A549 treated with CpdA at 1 μM for 4 hours (cell line): ENCODE data around the gene PPP2R1B. TPM values are rescaled to one million over a fixed set of nuclear protein-coding genes. Genes with fewer than 3 reads are reported as not detected.

ENCODE experiments used
- total RNA-seq: library from RNA; stranded (reverse); fragments of 200-300 nt; extraction: Qiagen RNA extraction; gene quantifications from 5 replicates; pipeline ENCODE4 v1.2.3, GENCODE V29; 2022; ENCODE audit warnings: low read depth

Gene PPP2R1B
- total RNA-seq, result 14.9 to 19.4 TPM (median 17.3 TPM) in 5 replicates

DNA sequence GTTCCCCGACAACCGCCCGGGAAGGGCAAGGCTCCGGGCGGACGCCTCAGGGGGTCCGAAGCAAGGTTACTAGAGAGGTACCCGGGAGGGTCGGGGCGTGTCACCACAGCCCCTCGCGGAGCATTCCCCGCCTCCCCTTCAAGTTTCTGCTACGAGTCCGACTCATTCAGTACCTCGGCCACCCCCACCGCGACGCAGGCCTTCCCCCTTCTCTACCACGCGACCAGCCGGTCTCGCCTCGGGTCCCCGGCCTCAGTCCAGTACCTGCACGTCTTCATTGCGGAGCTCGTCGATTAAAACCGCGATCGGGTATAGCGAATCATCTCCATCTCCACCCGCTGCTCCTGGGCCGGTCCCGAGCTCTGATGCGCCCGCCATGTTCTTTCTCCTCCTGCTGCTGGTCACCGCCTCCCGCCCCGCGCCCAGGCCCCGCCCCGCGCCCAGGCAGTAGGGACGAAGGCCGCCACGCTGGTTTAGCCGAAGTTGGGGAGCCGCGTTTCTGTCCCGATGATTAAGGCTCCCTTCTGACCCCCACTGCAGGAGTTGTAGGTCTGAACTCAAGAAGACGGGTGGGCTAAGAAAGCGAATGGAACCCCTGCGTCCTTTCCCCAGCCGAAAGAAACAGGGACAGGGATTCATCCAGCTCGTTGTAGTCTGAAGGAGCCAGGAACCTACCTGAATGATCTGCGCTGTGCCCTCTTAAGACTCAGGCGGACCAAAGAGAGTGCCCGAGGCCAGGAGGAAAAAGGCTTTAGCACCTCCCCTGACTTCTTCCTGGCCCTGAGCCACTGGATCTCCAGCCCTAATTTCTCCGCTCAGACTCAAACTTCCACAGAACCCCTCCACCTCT is at the start of gene PPP2R1B:
PPP2R1B (minus strand) TSS at position 406 of the 850 bp plus-strand sequence; CDS start at position 378, 28 bp downstream.

Other genes with a start within 250 kb of the PPP2R1B start
- 5.0 to 6.9 TPM (median 5.2 TPM) in 5 replicates for gene LAYN, start 225.7 kb downstream of the PPP2R1B start, total RNA-seq
- 4.9 to 5.6 TPM (median 5.1 TPM) in 5 replicates for gene SIK2, start 163.9 kb downstream of the PPP2R1B start, total RNA-seq
- 18.5 to 24.5 TPM (median 19.5 TPM) in 5 replicates for gene ALG9, start 105.2 kb upstream of the PPP2R1B start, total RNA-seq
- gene FDXACB1, start 112.8 kb upstream of the PPP2R1B start, total RNA-seq, result 1.5 to 2.0 TPM (median 1.7 TPM) in 5 replicates
- gene CFAP68, start 113.2 kb upstream of the PPP2R1B start, total RNA-seq, result 29.9 to 36.9 TPM (median 32.5 TPM) in 5 replicates
- gene CRYAB, start 145.4 kb upstream of the PPP2R1B start, total RNA-seq, result 4.1 to 11.8 TPM (median 5.7 TPM) in 5 replicates
- not detected in 5 replicates for gene HSPB2, start 146.3 kb upstream of the PPP2R1B start, total RNA-seq
- not detected in 5 replicates for gene C11orf52, start 152.5 kb upstream of the PPP2R1B start, total RNA-seq
- gene DIXDC1, start 171.0 kb upstream of the PPP2R1B start, total RNA-seq, result 3.1 to 4.8 TPM (median 4.4 TPM) in 5 replicates